Mucosa of stomach (tissue), 1 donor: ENCODE results near the gene SZRD1.

Experiments
- H3K27me3 ChIP-seq: one replicate; pipeline ENCODE4 v1.7.0; 2013; ENCODE audit warnings: mild to moderate bottlenecking, low read length; ENCODE audit not compliant: control insufficient read depth, insufficient read depth
- H3K36me3 ChIP-seq: one replicate; pipeline ENCODE4 v1.7.0; 2013; ENCODE audit warnings: low read length; ENCODE audit not compliant: control insufficient read depth, insufficient read depth
- H3K4me1 ChIP-seq: one replicate; pipeline ENCODE4 v1.7.0; 2013; ENCODE audit warnings: mild to moderate bottlenecking, low read length; ENCODE audit not compliant: control insufficient read depth, insufficient read depth
- H3K4me3 ChIP-seq: one replicate; pipeline ENCODE4 v1.7.0; 2013; ENCODE audit warnings: low read length
- H3K9ac ChIP-seq: one replicate; pipeline ENCODE4 v1.7.0; 2013; ENCODE audit warnings: mild to moderate bottlenecking, low read length, moderate library complexity
- H3K9me3 ChIP-seq: one replicate; pipeline ENCODE4 v1.7.0; 2013; ENCODE audit warnings: mild to moderate bottlenecking, low read length, moderate library complexity; ENCODE audit not compliant: control insufficient read depth
- donor health status: Pancreatic carcinoma.

SZRD1 gene

GRCh38 chr1:16413191-16413590 is 46.1 kb downstream of the SZRD1 start:
- Histone ChIP-seq H3K9ac (no peak overlapping the region), H3K9me3 (no peaks in the 10 kb centered on the region), H3K27me3 (no peaks in the 10 kb centered on the region), H3K4me3 (no peak overlapping the region), H3K4me1 (no peaks in the 10 kb centered on the region), H3K36me3 (no peaks in the 10 kb centered on the region)

- Histone ChIP-seq H3K4me3 (no peak overlapping the region), H3K27me3 (no peaks in the 10 kb centered on the region), H3K4me1 (no peaks in the 10 kb centered on the region), H3K9ac (no peak overlapping the region), H3K9me3 (no peaks in the 10 kb centered on the region), H3K36me3 (no peaks in the 10 kb centered on the region)
These were observed 51.9 kb downstream of the SZRD1 start for GRCh38 chr1:16418823-16419425.

- no peaks in the 10 kb centered on the region for H3K36me3 ChIP-seq
- H3K4me1 ChIP-seq = no peaks in the 10 kb centered on the region
- no peaks in the 10 kb centered on the region for H3K9me3 ChIP-seq
- no peaks in the 10 kb centered on the region for H3K27me3 ChIP-seq
- H3K9ac ChIP-seq = no peak overlapping the region
- no peak overlapping the region for H3K4me3 ChIP-seq
These were observed 53.5 kb downstream of the SZRD1 start for GRCh38 chr1:16420424-16421118.

- Histone ChIP-seq H3K27me3 (no peaks in the 10 kb centered on the region), H3K4me1 (no peaks in the 10 kb centered on the region), H3K9ac (no peak overlapping the region), H3K4me3 (no peak overlapping the region), H3K36me3 (no peaks in the 10 kb centered on the region), H3K9me3 (no peaks in the 10 kb centered on the region)
These were observed 54.2 kb downstream of the SZRD1 start for GRCh38 chr1:16421201-16421600.

GRCh38 chr1:16422041-16422440 is 55.0 kb downstream of the SZRD1 start:
- no peak overlapping the region for H3K4me3 ChIP-seq
- H3K27me3 ChIP-seq = no peaks in the 10 kb centered on the region
- H3K36me3 ChIP-seq = no peaks in the 10 kb centered on the region
- H3K4me1 ChIP-seq = no peaks in the 10 kb centered on the region
- no peaks in the 10 kb centered on the region for H3K9me3 ChIP-seq
- no peak overlapping the region for H3K9ac ChIP-seq

GRCh38 chr1:16425125-16426025 is 58.3 kb downstream of the SZRD1 start:
- Histone ChIP-seq H3K27me3 (no peaks in the 10 kb centered on the region), H3K4me3 (no peak overlapping the region), H3K9ac (no peak overlapping the region), H3K9me3 (no peaks in the 10 kb centered on the region), H3K4me1 (no peaks in the 10 kb centered on the region), H3K36me3 (no peaks in the 10 kb centered on the region)

GRCh38 chr1:16430606-16431005 is 63.6 kb downstream of the SZRD1 start:
- H3K36me3 ChIP-seq = no peaks in the 10 kb centered on the region
- no peaks in the 10 kb centered on the region for H3K27me3 ChIP-seq
- no peak overlapping the region for H3K4me3 ChIP-seq
- H3K4me1 ChIP-seq = no peaks in the 10 kb centered on the region
- H3K9ac ChIP-seq = no peak overlapping the region
- H3K9me3 ChIP-seq = no peaks in the 10 kb centered on the region

GRCh38 chr1:16433030-16433429 is 66.0 kb downstream of the SZRD1 start:
- no peaks in the 10 kb centered on the region for H3K4me1 ChIP-seq
- H3K36me3 ChIP-seq = no peaks in the 10 kb centered on the region
- H3K27me3 ChIP-seq = no peaks in the 10 kb centered on the region
- no peaks in the 10 kb centered on the region for H3K9me3 ChIP-seq
- H3K9ac ChIP-seq = no peak overlapping the region
- H3K4me3 ChIP-seq = no peak overlapping the region

GRCh38 chr1:16434007-16434406 is 67.0 kb downstream of the SZRD1 start:
- no peaks in the 10 kb centered on the region for H3K9me3 ChIP-seq
- no peaks in the 10 kb centered on the region for H3K4me1 ChIP-seq
- no peak overlapping the region for H3K9ac ChIP-seq
- H3K27me3 ChIP-seq = no peaks in the 10 kb centered on the region
- H3K36me3 ChIP-seq = no peaks in the 10 kb centered on the region
- no peak overlapping the region for H3K4me3 ChIP-seq

- H3K9me3 ChIP-seq = no peaks in the 10 kb centered on the region
- no peaks in the 10 kb centered on the region for H3K27me3 ChIP-seq
- no peak overlapping the region for H3K9ac ChIP-seq
- no peaks in the 10 kb centered on the region for H3K36me3 ChIP-seq
- H3K4me1 ChIP-seq = no peaks in the 10 kb centered on the region
- no peak overlapping the region for H3K4me3 ChIP-seq
These were observed 67.5 kb downstream of the SZRD1 start for GRCh38 chr1:16434501-16434900.

GRCh38 chr1:16436946-16437474 is 70.0 kb downstream of the SZRD1 start, which contains the start of gene SPATA21:
TSS of gene SPATA21 (minus strand) at chr1:16437424. CDS start at chr1:16431371, 6,053 bp downstream.
- peaks cover 4% of the 10 kb centered on the region for H3K4me1 ChIP-seq
- no peak within 1 kb of the TSS for H3K9ac ChIP-seq
- no peaks in the 10 kb centered on the region for H3K36me3 ChIP-seq
- H3K9me3 ChIP-seq = no peaks in the 10 kb centered on the region
- H3K27me3 ChIP-seq = no peaks in the 10 kb centered on the region
- H3K4me3 ChIP-seq = no peak within 1 kb of the TSS

GRCh38 chr1:16438516-16438915 is 71.5 kb downstream of the SZRD1 start:
- no peak overlapping the region for H3K9ac ChIP-seq

More at GRCh38 chr1:16438516-16438915, 71.5 kb downstream of the SZRD1 start:
- no peaks in the 10 kb centered on the region for H3K27me3 ChIP-seq
- H3K9me3 ChIP-seq = no peaks in the 10 kb centered on the region
- no peak overlapping the region for H3K4me3 ChIP-seq
- peaks cover 4% of the 10 kb centered on the region for H3K4me1 ChIP-seq
- H3K36me3 ChIP-seq = no peaks in the 10 kb centered on the region
